GM12878 (cell line): ENCODE measurements around the gene OXTR.

ENCODE experiments used
- SMC3 ChIP-seq: IDR thresholded peaks from 2 replicates; pipeline ENCODE4 v1.6.1; 2011; ENCODE audit warnings: low read length, improper control_type of control experiment, borderline replicate concordance
- TF ChIP-seq, protein P1 (sequence below), 3 experiments: IDR thresholded peaks in 2 of 3; conservative IDR thresholded peaks in 1 of 3; 2 replicates each; pipeline ENCODE4 v1.5.1; 2011; ENCODE audit warnings: low read depth in 3 of 3, low read length in 3 of 3, mild to moderate bottlenecking in 3 of 3, control low read depth in 2 of 3, moderate library complexity in 2 of 3, inconsistent platforms in 1 of 3, mixed read lengths in 1 of 3; ENCODE audit not compliant: control insufficient read depth in 2 of 3, insufficient read depth in 1 of 3; ENCODE audit errors: extremely low read depth in 1 of 3

DNA sequence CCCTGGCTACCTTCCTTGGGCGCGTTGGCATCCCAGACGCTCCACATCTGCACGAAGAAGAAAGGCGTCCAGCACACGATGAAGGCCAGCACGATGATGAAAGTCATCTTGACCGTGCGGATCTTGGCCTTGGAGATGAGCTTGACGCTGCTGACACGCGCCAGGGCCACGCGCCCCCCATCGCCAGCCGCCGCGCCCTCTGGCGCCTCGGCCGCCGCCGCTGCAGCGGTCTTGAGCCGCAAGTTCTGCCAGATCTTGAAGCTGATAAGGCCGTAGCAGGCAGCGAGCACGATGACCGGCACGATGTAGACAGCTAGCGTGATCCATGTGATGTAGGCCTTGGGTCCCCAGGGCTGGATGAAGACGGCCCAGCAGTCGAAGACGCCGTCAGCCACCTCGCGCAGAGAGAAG lies 2.2 kb downstream of the OXTR start:
- TF ChIP-seq, protein P1, sequence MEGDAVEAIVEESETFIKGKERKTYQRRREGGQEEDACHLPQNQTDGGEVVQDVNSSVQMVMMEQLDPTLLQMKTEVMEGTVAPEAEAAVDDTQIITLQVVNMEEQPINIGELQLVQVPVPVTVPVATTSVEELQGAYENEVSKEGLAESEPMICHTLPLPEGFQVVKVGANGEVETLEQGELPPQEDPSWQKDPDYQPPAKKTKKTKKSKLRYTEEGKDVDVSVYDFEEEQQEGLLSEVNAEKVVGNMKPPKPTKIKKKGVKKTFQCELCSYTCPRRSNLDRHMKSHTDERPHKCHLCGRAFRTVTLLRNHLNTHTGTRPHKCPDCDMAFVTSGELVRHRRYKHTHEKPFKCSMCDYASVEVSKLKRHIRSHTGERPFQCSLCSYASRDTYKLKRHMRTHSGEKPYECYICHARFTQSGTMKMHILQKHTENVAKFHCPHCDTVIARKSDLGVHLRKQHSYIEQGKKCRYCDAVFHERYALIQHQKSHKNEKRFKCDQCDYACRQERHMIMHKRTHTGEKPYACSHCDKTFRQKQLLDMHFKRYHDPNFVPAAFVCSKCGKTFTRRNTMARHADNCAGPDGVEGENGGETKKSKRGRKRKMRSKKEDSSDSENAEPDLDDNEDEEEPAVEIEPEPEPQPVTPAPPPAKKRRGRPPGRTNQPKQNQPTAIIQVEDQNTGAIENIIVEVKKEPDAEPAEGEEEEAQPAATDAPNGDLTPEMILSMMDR (IDR thresholded peaks at IDR 0.05 in 2 of 3, conservative IDR thresholded peaks at IDR 0.05 in 1 of 3; ENCODE audit: control insufficient read depth in 2 of 3, extremely low read depth in 1 of 3, insufficient read depth in 1 of 3, low read depth in 3 of 3, low read length in 3 of 3): peak in 1 of 3 experiments; percentile 9; a peak in 1 of 6 replicates
- TF ChIP-seq SMC3: no peak
